Left lung (tissue), 10 donors: ENCODE results near the gene CACNB4. TPM values are rescaled to one million over a fixed set of nuclear protein-coding genes. Genes with fewer than 3 reads are reported as not detected.

Source experiments
- ATAC-seq: fragments of 200-7000 bp; cut with Tn5 transposase; one replicate; pipeline ENCODE4 v1.9.1; 2020; ENCODE audit warnings: moderate library complexity
- DNase-seq, 4 donors: peaks; one replicate each; pipeline ENCODE4 v3.0.0-alpha.2; 2013 to 2020
- H3K27ac ChIP-seq, 2 donors: fragments of 200-600 bp; sonication (generic) in 1 of 2; one replicate each; pipeline versions ENCODE4 v1.5.0 to v1.8.0; 2020 to 2021
- H3K27me3 ChIP-seq, 2 donors: fragments of 200-600 bp; sonication (generic) in 1 of 2; one replicate each; pipeline versions ENCODE4 v1.5.0 to v1.8.0; 2020 to 2021
- H3K36me3 ChIP-seq, 2 donors: fragments of 200-600 bp; sonication (generic) in 1 of 2; one replicate each; pipeline versions ENCODE4 v1.5.0 to v1.8.0; 2020 to 2021
- H3K4me1 ChIP-seq, 2 donors: fragments of 200-600 bp; one replicate each; pipeline ENCODE4 v1.8.0; 2021
- H3K4me3 ChIP-seq, 2 donors: fragments of 200-600 bp; sonication (generic) in 1 of 2; one replicate each; pipeline versions ENCODE4 v1.5.0 to v1.8.0; 2020 to 2021; ENCODE audit warnings: mild to moderate bottlenecking in 1 of 2
- H3K9me3 ChIP-seq, 2 donors: fragments of 200-600 bp; sonication (generic) in 1 of 2; one replicate each; pipeline versions ENCODE4 v1.5.0 to v1.8.0; 2020 to 2021
- intact Hi-C, 2 donors: fragments of 100-400 bp; cut with DNase I; formaldehyde crosslinking; loops; one replicate each; pipeline versions ENCODE4 v1.11.2 to v1.14.2; 2022
- polyA plus RNA-seq, 6 donors: library from polyadenylated mRNA; unstranded; fragments of 120-200 nt; gene quantifications; one replicate each; pipeline ENCODE4 v1.2.1, GENCODE V29; 2013; ENCODE audit not compliant: insufficient read length in 6 of 6
- total RNA-seq, 2 donors: library from RNA; stranded (reverse); fragmentation: NEBNext Ultra II Directional; extraction: Animal tissue kit (Norgen Biotek cat#: 25700); gene quantifications; one replicate each; pipeline ENCODE4 v1.2.1, GENCODE V29; 2021
- TF ChIP-seq, protein P1 (sequence below), 2 donors: fragments of 200-600 bp; sonication (generic) in 1 of 2; IDR thresholded peaks; one replicate each; pipeline versions ENCODE4 v1.5.0 to v1.8.0; 2021; ENCODE audit warnings: antibody characterized with exemption in 2 of 2
- donor health status: DM: no; HTN: yes; CAD: no.
- donor health status: DM: no; HTN: no; CAD: no.

The CACNB4 gene
- total and polyA plus RNA-seq, 8 donors: 5.9 to 11.2 (median 8.6) TPM

DNA sequence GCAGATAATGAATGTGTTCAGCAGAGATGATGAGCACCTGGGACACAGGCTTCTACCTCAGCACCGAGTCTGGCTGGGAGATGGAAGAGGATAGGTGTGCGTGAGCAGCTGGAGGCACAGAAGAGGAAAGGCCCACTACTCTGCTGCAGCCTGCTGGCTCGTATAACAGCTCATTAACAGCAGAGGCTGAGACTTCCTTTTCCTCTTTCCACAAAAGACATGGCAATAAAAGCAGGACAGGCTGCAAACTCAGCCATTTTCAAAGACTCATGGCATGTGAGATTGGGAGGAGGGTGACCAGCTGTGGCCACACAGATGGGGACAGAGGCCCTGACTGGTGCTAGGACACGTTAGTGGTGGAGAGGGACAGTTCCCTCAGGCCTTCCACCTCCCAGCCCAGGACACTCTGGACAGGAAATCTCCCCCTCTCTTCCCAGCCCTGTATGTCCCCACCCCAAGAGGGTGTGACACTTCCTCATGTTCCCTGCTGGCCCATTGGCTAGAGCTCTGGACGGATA is 60.3 kb downstream of the CACNB4 start:
- Histone ChIP-seq H3K4me3 (no peak overlapping the region), H3K9me3 (no peaks in the 10 kb centered on the region), H3K27ac (peak overlapping the region; percentile 17 to 77), H3K27me3 (no peaks in the 10 kb centered on the region), H3K4me1 (peaks cover 2 to 23% of the 10 kb centered on the region in 2 donors), H3K36me3 (no peaks in the 10 kb centered on the region)
- DNase-seq (peak in 3 of 4 donors; percentile 31 to 39 (median 39)), ATAC-seq (peak; percentile 58)
- intact Hi-C loops: loop anchor here in 1 of 2 donors (10.0 kb wide), 1 partner anchor 596 kb away; no protein-coding TSS in a partner anchor
- TF ChIP-seq, protein P1, sequence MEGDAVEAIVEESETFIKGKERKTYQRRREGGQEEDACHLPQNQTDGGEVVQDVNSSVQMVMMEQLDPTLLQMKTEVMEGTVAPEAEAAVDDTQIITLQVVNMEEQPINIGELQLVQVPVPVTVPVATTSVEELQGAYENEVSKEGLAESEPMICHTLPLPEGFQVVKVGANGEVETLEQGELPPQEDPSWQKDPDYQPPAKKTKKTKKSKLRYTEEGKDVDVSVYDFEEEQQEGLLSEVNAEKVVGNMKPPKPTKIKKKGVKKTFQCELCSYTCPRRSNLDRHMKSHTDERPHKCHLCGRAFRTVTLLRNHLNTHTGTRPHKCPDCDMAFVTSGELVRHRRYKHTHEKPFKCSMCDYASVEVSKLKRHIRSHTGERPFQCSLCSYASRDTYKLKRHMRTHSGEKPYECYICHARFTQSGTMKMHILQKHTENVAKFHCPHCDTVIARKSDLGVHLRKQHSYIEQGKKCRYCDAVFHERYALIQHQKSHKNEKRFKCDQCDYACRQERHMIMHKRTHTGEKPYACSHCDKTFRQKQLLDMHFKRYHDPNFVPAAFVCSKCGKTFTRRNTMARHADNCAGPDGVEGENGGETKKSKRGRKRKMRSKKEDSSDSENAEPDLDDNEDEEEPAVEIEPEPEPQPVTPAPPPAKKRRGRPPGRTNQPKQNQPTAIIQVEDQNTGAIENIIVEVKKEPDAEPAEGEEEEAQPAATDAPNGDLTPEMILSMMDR (IDR thresholded peaks at IDR 0.05): no peak

DNA sequence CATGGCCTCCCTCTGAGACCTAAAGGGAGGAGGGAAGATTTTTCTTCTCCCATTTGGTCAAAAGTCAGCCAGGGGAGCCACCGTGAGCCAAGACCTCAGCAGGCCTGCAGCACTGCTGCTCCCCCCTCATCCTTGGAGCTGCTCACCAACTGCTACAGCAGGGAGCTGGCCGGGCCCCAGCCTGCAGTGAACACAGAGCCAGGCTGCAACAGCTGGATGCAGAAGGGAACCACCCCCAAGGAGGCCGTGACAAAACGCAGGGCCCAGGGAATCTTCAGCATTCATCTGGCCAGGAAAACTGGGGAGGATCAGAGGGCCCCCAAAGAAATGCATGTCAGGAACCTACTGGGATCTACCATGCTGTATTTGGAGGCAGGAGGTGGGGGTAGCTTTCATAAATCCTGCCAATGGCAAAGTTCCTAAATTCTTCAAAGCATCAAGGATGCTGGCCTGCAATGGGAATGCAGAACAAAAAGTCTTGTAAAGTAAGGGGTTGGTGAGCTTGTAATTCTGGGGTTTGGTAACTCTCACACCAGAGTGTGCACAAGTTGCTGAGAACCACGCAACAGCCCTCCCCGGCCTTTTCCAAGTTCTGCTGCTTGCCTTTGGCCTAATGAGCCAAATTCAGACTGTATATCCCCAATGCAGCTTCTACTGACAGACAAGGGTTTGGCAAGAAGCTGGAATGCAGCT is 61.0 kb downstream of the CACNB4 start:
- Histone ChIP-seq H3K36me3 (no peaks in the 10 kb centered on the region), H3K9me3 (no peaks in the 10 kb centered on the region), H3K27me3 (no peaks in the 10 kb centered on the region), H3K27ac (peak overlapping the region; percentile 17 to 77), H3K4me3 (no peak overlapping the region), H3K4me1 (peaks cover 2 to 23% of the 10 kb centered on the region in 2 donors)
- peak; percentile 46 for ATAC-seq
- TF ChIP-seq, protein P1 (IDR thresholded peaks at IDR 0.05): no peak
- peak in 3 of 4 donors; percentile 64 to 83 (median 72) for DNase-seq
- intact Hi-C loops: loop anchor here in 1 of 2 donors (10.0 kb wide), 1 partner anchor 597 kb away; no protein-coding TSS in a partner anchor

DNA sequence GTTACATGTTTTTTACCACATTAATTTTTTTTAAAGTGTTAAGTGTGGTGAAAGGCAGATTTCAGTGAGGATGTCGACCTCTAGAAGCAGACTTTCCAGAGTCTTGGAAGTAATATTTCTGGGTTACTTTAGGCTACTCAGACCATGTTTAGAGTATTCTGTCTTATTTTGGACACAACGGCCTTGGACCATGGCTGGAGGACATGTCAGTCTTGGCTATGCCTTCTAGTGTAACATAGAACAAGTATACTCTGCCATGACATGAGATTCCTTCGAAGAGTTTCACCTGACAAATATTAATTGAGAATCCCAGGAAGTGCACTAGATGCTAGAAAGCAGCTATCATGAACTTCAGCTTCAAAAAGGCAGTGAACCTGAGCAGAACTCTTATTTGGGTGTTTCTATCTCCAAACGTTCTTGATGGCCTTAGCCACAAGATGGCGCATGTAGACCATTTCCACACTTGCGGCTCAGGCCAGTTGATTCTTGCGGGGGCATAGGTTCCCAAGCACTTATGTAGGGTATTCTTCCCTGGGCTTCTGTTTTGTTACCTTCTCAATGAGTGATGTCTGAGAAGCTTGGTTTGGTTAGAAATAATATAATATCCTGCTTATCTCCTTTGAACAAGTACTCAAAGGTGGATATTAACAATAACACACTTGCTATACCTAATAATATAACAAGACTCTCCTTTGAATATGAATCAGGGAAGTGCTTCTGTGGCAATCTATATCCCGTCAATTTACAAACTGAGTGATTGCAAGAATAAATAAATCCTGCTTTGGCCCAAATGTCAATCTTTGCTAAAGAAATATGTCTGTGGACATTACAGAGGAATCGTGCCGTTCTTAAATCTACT is 62.0 kb downstream of the CACNB4 start:
- Histone ChIP-seq H3K4me3 (no peak overlapping the region), H3K27me3 (no peaks in the 10 kb centered on the region), H3K9me3 (no peaks in the 10 kb centered on the region), H3K36me3 (no peaks in the 10 kb centered on the region), H3K27ac (no peak overlapping the region), H3K4me1 (peaks cover 2 to 23% of the 10 kb centered on the region in 2 donors)
- DNase-seq: peak in 3 of 4 donors; percentile 61 to 84 (median 69)
- TF ChIP-seq, protein P1 (IDR thresholded peaks at IDR 0.05): peak; percentile 71 to 77
- peak; percentile 90 for ATAC-seq
- intact Hi-C loops: loop anchor here in 1 of 2 donors (10.0 kb wide), 1 partner anchor 598 kb away; no protein-coding TSS in a partner anchor

DNA sequence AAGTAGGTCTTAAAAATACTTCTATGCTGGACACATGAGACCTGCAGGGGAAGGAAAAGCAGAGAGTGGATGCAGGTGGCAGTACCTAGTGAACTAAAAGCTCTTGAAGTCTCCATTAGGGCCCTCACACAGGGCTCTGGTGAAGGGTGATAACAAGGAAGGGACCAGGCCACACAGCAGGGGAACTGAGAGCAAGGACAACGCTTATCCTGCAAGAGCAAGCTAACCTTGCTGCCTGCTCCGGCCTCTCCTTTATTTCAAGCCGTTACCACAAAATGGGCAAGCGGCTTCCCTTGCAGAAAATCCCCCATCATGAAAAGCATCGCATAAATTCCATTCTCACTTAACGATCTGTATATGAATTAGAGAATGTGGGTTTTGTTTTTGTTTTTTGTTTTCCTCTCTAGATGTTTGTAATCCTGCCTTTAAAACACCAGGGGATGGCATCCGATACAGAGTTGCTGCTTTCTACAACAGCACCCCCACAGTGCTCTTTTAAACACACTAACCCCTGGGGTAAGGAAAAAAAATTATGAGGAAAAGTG is 64.5 kb downstream of the CACNB4 start:
- TF ChIP-seq, protein P1 (IDR thresholded peaks at IDR 0.05): no peak
- Histone ChIP-seq H3K4me3 (no peak overlapping the region), H3K36me3 (no peaks in the 10 kb centered on the region), H3K4me1 (peaks cover 2 to 29% of the 10 kb centered on the region in 2 donors), H3K27ac (no peak overlapping the region), H3K9me3 (no peaks in the 10 kb centered on the region), H3K27me3 (no peaks in the 10 kb centered on the region)
- intact Hi-C loops: loop anchor here in 1 of 2 donors (10.0 kb wide), 1 partner anchor 600 kb away; no protein-coding TSS in a partner anchor
- DNase-seq: no peak
- no peak for ATAC-seq
